GM13976 (cell line): Measurements from ENCODE around the gene ALG12.
A peak's percentile ranks its signal among the peaks of the same experiment; 100 is the strongest.
"Not testable (repeated sequence)": the region's sequence is repeated elsewhere in the genome, so short reads cannot be mapped to it uniquely, and the experiment has no call there.

Experiments used
- DNase-seq: peaks from one replicate; pipeline ENCODE4 v3.0.0; 2012; ENCODE audit warnings: low spot score
- in situ Hi-C: fragments of 300-500 bp; cut with MboI; formaldehyde crosslinking; loops from one replicate; pipeline ENCODE4 v1.12.0; 2022; ENCODE audit warnings: low sequenced_read_pairs, mixed read lengths, inconsistent platforms; ENCODE audit not compliant: unreplicated experiment
- TF ChIP-seq, protein P1 (sequence below): IDR thresholded peaks from 2 replicates; pipeline ENCODE4 v1.5.1; 2012; ENCODE audit warnings: borderline replicate concordance, mild to moderate bottlenecking; ENCODE audit not compliant: insufficient read depth; ENCODE audit errors: extremely low read depth, missing control alignments, control extremely low read depth

ALG12 gene

DNA sequence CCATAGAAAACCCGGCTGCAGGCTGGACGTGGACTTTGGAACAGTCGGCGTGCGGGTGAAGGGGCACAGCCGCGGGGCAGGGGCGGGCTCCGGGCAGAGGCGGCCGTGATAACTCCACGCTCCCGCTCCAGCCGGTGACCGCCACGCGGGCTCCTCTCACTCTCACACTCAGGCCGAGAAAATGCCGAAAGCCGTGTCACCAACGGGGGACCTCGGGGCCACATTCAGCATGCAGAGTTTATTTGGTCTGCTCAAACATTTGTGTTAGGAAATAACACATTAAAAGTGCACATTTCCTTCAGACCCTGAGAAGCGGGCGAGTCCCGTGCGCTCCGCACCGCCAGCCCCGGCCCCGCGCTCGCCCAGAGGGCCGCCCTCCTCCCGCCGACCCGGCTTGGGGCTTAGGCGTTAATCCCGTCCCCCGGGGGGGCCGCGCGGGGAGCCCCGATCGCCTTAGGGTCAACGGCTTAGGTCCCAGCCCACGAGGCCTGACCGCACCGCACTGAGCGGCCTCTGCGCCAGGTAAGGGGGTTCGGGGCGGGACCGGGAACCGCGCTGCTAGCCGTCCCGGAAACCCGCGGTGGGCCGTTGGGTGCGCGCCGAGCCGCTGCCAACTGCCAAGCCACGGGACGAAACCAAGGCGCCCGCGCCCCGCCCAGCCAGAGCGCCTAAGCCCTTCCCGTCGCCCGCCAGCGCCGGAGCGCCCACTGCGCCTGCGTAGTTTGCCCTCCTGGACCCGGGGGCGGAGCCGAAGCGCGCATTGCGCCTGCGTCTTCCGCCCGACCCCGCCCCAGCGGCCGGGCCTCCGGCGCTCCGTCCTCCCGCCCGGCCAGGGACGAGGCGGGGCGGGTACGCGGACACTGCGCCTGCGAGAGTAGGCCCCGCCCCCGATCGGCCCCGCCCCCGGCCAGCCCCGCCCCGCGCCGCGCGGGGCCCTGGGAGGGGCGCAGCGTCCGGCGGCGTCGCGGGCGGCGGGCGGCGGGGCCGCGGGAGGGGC is 65.0 kb downstream of the ALG12 start, which contains the start of gene ZBED4:
TSS of gene ZBED4 (plus strand) at position 947 of the 997 bp plus-strand sequence. CDS start 29,819 bp downstream, outside the sequence.
- peak; percentile 100 for DNase-seq
- TF ChIP-seq, protein P1, sequence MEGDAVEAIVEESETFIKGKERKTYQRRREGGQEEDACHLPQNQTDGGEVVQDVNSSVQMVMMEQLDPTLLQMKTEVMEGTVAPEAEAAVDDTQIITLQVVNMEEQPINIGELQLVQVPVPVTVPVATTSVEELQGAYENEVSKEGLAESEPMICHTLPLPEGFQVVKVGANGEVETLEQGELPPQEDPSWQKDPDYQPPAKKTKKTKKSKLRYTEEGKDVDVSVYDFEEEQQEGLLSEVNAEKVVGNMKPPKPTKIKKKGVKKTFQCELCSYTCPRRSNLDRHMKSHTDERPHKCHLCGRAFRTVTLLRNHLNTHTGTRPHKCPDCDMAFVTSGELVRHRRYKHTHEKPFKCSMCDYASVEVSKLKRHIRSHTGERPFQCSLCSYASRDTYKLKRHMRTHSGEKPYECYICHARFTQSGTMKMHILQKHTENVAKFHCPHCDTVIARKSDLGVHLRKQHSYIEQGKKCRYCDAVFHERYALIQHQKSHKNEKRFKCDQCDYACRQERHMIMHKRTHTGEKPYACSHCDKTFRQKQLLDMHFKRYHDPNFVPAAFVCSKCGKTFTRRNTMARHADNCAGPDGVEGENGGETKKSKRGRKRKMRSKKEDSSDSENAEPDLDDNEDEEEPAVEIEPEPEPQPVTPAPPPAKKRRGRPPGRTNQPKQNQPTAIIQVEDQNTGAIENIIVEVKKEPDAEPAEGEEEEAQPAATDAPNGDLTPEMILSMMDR = no peak
- in situ Hi-C loops = no loop called here

DNA sequence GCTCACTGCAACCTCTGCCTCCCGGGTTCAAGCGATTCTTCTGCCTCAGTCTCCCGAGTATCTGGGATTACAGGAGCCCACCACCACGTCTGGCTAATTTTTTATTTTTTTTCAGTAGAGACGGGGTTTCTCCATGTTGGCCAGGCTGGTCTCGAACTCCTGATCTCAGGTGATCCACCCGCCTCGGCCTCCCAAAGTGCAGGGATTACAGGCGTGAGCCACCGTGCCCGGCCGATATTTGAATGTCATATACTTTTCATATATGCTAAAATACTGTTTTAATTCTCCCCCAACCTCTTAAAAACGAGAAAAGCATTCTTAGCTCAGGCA is 65.7 kb downstream of the ALG12 start:
- DNase-seq, in situ Hi-C loops: not testable (repeated sequence)

DNA sequence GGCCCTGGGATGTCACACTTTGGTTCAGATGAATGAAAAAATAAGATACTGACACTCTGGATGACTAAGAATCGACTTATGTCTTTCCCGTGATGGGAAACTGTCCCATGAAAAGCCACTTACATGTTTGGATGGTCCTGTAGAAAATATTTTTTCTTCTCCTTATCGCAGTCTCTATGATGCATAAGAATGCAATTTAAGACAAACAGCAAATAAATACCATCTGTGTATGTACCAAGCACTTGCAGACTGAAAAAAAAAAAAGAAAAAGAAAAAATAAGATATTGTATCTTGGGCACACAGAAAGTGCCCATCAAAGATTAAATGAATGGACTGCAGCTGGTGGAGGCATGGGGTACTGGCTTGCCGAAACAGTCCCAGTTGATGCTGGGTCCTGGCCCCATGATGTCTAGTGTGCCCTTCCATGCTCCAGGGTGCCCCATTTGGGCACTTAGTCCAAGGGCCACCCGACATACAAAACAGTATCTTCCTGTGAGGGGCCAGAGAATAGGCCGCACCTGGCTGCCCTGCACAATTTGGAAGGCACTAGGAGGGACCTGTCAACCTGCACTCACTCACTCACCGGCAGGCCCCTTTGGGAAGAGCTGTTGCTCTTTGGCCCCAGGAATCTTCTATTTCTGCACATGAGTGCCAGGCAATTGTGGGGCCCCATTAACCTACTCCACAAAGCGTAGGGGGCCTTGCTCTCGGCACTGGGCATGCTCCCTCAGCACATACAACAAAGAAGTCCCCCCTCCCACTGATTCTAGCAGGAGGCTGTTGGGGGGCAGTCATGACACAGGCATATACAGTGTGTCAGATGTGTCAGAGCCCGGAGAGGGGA is 67.1 kb downstream of the ALG12 start:
- TF ChIP-seq, protein P1 = no peak
- in situ Hi-C loops = no loop called here
- no peak for DNase-seq
